Mammary epithelial cell (primary cell): ENCODE measurements around the gene LCAT.

Source experiments
- CTCF ChIP-seq, 2 donors: IDR thresholded peaks in 1 of 2; conservative IDR thresholded peaks in 1 of 2; 2 replicates each; pipeline ENCODE4 v1.5.1; 2011 to 2012; ENCODE audit warnings: inconsistent platforms in 2 of 2, low read length in 2 of 2, mild to moderate bottlenecking in 2 of 2, control low read depth in 1 of 2, low read depth in 1 of 2; ENCODE audit not compliant: insufficient read depth in 1 of 2; ENCODE audit errors: extremely low read depth in 1 of 2
- EZH2 ChIP-seq: IDR thresholded peaks from 2 replicates; pipeline ENCODE4 v1.6.1; 2012; ENCODE audit warnings: low read length, inconsistent platforms, borderline replicate concordance

GRCh38 chr16:67928147-67928546, 15.8 kb downstream of the LCAT start:
- TF ChIP-seq CTCF (conservative IDR thresholded peaks at IDR 0.05 in 1 of 2, IDR thresholded peaks at IDR 0.05 in 1 of 2; ENCODE audit: extremely low read depth in 1 of 2, insufficient read depth in 1 of 2, low read depth in 1 of 2, low read length in 2 of 2): no peak
- no peak for TF ChIP-seq EZH2
